OCI-M2 (cell line): ENCODE results near the gene ZNF501.
A peak's percentile ranks its signal among the peaks of the same experiment; 100 is the strongest.

Experiments used
- DNase-seq: peaks from one replicate; lab custom pipeline; 2025; ENCODE audit not compliant: unreplicated experiment; lab: John Stamatoyannopoulos, UW

The ZNF501 gene

DNA sequence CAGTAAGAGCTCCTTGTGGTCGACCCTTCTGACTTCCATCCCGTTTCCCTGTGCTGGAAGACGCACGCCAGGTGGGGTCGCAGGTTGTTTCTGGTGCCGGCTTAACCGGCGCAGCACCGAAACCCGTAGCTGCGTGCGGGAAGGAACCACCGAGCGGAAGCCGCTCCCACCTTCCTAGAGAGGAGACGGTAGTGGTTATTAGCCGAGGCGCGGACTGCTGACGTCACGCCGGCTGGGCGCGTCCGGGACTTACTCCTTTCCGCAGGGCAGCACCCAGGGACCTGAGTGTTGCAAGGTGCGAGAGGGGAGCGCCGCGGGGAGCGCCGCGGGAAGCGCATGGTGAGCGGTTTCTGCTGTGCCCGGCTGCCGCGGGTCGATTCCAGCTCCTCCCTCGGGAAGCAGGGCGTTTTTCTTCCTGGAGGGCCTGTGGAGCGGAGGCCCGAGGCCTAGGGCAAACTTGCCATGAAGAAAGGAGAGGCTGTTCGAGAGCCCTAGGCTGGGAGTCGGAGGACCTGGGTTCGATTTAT lies at the start of gene ZNF501:
Gene ZNF501 (plus strand): TSS at position 252 of the 527 bp plus-strand sequence. CDS start 4,787 bp downstream, outside the sequence.
- DNase-seq, result no peak

DNA sequence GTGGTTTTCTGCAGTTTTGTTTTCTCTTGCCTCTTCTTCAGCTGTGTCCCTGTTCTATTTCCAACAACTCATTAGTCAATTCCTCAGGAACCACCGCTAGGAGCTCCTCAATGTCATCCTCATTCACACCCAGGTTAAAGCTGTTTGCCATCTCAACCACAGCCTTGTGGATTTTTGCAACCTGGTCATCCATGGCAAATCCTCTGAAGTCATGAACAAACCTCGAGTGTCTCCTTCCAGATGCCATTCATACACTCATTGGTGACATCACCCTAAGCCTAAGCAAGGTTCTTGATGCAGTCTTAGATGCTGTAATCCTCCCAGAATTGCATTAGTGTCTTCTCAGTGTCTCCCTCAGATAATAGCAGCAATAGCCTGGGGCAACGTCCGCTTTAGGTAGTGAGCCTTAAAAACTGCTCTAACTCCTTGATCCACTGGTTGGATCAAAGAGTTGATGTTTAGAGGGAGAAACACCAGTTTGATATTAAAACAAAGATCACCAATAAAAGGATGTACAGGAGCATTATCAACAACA lies 48.4 kb upstream of the ZNF501 start:
- no peak for DNase-seq

DNA sequence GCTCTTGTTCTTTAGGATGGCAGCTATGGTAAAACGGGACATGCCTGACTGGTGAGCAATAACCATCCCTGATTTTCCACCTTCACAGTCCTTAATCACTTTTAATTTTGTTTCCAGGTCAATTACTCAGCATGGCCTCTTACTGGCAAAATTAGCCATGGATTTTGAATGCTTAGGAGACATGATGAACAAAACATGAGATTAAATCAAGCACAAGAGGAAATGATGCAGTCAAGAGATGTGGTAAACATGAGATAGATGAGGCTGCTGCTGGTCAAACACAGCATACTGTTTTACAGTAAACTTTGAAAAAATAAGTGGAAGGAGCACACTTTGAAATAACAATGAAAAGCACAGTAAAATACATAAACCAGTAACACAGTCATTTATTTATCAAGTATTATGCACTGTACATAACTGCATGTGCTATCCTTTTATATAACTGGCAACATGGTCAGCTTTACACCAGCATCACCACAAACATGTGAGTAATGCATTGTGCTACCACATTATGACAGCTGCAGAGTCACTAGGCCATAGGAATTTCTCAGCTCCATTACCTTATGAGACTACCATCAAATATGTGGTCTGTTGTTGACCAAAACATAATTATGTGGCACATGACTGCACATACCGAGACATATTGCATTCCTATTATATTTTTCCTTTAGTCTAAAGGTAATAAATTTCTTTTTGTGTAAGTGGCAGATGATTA lies 47.1 kb upstream of the ZNF501 start:
- no peak for DNase-seq

DNA sequence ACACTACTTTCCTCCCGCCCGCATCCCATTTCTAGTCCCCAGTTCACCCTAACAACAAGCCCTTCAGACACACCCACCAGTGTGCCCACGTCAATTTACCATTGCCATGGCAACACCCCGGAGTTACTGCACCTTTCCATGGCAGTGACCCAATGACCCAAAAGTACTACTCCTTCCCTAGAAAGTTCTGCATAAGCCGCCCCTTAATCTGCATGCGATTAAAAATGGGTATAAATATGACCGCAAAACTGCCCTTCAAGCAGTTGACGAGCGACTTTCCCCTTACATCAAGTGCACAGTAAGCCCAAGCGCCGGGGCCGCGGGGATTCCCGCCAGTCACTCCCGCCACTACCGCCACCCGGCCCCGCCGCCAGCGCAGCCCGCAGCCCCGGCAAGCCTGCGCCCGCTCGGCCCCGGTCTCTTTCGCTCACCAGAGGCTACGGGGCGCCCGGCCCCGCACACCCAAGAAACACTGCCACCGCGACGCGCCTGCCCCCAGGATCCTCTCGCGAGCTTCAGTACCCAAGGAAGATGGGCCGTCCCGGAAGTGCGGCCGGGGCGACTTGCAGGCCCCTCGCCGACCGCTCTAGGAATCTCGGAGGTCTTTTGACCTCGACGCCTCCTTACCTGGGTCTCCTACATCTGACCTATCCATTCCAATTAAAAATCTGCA lies 44.2 kb upstream of the ZNF501 start:
- peak; percentile 31 for DNase-seq

DNA sequence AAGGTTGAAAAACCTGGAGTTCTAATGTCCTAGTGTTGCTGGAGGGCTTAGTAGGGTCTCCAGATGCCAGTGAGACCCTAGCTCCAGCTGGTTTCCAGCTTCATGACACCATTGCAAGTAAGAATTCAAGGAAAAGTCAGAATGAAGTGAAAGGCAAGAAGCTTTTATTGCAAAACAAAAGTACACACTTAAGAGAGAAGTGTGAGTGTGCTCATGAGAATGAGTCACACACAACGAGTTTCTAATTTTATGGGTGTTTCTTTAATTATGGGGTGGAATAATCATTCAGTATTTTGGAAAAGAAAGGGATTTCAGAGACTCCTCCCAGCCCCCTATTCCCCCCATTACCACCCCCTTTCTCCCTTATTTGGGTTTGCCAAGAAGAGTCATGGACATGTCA lies 41.5 kb upstream of the ZNF501 start:
- no peak for DNase-seq

DNA sequence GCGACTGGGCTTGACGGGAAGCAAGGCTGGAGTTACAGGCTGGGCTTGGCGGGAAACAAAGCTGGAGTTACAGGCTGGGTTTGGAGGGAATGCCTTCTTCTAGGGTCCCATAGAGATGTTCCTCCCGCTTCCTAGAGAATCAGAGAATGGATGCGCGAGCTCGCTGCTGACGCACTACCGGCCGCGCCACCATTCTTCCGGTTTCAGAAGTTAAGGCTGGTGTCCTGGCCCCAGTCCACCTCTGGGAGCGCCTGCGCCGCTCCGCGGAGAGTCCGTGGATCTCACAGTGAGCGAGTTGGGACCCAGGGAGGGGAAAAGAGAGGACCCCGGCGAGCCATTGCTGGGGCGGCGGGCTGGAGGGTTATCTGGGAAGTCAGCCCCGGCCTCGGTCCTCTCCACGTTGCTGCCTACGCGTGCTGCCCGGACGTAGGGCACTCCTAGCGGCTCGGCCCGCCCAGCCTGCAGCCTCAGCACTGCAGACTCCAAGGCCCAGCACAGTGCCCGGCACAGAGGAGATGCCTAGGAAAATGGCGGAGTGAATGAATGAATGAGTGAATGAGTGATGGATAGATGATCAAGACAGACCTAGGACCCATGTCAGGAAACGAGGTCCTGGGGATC lies 16.9 kb upstream of the ZNF501 start, which contains the start of gene ZNF502:
Gene ZNF502 (plus strand): TSS at position 206 of the 621 bp plus-strand sequence. CDS start 7,602 bp downstream, outside the sequence.
- DNase-seq, result no peak

DNA sequence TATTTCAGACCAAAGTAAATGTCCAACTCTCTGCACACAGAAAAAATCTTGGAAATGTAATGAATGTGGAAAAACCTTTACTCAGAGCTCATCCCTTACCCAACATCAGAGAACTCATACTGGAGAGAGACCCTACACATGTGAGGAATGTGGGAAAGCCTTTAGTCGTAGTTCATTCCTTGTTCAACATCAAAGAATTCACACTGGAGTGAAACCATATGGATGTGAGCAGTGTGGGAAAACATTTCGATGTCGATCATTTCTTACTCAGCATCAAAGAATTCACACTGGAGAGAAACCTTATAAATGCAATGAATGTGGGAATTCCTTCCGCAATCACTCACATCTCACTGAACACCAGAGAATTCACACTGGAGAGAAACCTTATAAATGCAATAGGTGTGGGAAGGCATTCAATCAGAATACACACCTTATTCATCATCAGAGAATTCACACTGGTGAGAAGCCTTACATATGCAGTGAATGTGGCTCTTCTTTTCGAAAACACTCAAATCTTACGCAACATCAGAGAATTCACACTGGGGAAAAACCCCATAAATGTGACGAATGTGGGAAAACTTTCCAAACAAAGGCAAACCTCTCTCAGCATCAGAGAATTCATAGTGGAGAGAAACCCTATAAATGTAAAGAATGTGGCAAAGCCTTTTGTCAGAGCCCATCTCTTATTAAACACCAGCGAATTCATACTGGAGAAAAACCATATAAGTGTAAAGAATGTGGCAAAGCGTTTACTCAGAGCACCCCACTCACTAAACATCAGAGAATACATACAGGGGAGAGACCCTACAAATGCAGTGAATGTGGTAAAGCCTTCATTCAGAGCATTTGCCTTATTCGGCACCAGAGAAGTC lies 8.0 kb upstream of the ZNF501 start:
- DNase-seq, result no peak

DNA sequence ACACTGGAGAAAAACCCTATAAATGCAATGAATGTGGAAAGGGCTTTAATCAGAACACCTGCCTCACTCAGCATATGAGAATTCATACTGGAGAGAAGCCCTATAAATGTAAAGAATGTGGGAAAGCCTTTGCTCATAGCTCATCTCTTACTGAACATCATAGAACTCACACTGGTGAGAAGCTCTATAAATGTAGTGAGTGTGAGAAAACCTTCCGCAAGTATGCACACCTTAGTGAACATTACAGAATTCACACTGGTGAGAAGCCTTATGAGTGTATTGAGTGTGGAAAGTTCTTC lies 7.4 kb upstream of the ZNF501 start:
- DNase-seq, result no peak

DNA sequence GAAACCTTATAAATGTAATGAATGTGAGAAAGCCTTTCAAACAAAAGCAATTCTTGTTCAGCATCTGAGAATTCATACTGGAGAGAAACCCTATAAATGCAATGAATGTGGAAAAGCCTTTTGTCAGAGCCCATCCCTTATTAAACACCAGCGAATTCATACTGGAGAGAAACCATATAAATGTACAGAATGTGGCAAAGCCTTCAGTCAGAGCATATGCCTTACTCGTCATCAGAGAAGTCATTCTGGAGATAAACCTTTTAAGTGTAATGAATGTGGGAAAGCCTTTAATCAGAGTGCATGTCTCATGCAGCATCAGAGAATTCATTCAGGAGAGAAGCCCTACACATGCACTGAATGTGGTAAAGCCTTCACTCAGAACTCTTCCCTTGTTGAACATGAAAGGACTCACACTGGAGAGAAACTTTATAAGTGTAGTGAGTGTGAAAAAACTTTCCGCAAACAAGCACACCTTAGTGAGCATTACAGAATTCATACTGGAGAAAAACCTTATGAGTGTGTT lies 5.3 kb downstream of the ZNF501 start:
- no peak for DNase-seq

DNA sequence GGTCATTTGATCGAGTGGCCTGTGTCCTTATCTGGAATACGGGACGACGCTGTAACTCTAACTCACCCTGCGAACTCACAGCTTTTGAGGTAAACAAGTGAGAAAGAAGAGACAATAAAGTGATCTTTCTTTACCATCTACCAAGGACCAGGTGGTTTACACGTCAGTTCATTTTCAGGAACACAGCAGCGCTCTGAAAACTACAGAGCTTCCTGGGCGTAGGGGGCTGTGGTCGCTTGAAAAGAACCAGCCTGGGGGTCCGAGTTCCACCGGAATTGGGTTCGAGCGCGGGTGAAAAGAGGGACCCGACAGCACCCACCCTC lies 31.6 kb downstream of the ZNF501 start:
- DNase-seq, result no peak

DNA sequence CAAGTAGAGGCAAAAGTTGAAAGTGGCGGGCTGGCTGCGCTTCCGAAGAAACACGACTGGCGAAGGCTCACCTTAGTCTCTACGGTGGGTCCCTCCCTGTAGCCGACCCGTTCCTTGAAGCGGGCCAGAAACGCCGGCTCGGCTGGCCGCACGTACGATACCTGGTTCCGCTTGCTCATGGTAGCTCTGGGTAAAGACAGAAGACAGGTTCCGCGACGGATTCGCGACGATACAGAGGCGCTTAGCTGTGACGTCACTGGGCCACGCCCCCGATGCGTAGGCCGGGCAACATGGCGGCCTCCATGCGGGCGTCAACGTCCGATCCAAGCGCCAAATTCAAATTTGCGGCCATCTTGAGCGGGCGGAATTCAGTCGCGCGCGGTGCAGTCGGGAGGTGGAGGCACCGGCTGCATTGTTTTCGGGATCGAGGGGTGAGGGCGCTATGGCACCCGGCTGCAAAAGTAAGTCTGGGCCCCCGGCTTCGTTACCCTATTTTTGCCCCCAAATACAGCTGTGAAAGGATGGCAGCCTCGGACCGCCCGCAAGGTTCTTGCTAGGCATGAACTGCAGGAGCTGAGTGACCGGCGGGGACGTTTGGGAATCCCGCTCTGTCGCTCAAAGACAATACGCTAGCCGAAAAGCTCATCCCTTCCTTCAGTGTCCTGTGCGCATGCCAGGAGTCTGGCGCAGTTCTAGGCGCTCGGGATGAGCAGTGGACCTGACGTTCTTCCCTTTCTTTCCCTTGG lies 32.2 kb downstream of the ZNF501 start, which contains the start of the genes KIAA1143 and KIF15:
Gene KIAA1143 (minus strand): TSS at position 196 of the 746 bp plus-strand sequence. CDS start 17 bp downstream, at position 179.
Gene KIF15 (plus strand): TSS at position 371 of the 746 bp plus-strand sequence. CDS start 72 bp downstream, at position 443.
- DNase-seq, result peak; percentile 21

DNA sequence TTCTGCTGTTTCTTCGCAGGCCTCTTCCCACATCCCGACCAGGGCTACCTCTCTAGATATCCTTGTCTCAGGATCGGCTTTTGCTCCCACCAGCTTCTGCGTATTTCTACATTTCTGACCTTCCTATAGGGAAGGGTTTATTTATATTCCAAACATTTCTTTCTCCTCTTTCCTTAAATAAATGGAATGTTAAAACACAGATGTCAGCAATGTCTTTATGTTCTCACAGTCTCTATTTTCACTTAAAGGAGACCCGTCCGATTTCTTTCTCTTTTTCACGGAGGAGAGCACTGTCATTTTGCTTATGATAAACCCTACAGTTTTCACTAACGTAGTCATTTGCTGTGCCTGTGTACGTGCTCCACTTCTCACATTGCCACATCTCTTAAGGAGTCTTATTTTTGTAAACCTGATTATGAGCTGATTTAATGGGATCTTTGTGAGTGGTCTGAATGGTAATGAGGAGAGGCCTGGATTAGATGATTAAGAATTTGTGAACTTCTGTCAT lies 32.8 kb downstream of the ZNF501 start:
- no peak for DNase-seq

DNA sequence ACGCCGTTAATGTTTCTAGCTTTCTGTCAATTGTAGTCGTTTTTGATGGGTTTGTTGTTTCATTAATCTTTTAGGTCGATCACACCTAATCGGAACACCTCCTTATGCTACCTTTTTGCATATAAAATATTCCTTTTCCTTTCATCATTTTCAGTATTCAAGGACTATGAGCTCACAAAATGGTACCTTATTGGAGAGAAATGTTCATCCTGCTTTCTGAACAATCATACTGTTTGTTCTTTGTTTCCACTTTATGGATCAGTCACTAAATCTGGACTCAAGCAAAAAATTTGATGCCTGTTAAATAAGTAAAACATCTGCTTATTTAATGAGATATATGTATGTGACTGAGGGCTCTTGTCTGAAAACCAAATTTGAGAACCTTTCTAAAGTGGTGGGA lies 33.3 kb downstream of the ZNF501 start:
- DNase-seq, result no peak

DNA sequence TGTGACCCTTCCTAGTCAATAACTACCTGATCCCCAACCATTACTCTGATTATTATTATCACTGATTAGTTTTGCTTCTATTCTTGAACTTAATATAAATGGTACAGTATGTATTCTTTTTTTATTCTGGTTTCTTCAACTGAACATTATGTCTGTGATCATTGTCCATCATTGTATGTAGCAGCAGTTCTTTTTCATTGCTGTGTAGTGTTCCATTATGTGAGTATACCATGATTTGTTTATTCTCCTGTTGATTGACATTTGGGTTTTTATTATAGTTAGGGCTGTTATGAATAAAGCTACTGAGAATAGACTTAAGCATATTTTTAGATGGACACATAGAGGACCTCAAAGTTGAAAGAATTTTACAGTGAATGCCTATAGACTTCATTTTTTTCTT lies 34.8 kb downstream of the ZNF501 start:
- no peak for DNase-seq

DNA sequence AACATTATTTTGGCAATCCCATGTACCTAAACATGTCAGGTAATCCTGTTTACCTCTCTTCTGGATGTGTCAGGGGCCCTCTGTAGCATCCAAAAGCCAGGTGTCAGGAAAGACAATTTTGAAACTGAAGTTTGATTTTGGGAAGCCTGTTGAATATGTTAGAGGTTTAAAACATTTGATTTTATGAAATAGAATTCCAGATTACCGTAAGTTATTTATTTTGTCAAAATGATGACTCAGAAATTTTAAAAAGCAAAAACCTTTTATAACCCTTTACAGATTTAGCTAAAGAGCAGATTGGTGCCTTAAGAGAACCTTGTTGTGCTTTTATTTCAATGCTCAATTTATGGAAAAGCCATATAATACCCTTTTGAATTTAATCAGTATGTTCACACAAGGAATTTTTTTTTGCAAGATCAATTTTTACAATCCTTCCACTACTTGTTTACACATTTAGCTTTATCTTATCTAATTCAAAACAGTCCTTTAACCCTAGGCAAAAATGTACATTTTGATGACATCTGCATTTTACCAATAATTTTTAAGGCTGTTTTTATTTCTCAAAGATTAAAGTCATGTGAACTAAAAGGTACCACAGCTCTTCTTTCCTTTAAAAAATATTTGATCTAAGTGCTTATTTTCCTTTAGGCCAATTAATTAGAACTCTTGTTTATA lies 42.1 kb downstream of the ZNF501 start:
- DNase-seq, result no peak

DNA sequence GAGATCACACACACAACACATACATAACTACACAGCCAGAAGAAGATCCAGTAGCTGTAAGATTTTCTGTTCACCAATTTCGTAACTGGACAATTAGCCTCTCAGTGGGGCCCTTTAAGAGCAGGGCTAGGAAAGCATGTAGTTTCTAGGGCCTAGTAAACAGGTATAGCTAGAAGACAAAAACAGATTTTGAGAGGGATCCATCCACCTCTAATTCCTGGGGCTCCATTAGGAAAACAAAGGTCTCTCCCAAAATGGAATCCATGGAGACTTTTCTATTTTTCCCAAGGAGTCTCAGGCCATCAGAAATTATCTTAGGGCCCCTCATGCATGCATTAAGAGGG lies 42.6 kb downstream of the ZNF501 start:
- DNase-seq, result no peak

DNA sequence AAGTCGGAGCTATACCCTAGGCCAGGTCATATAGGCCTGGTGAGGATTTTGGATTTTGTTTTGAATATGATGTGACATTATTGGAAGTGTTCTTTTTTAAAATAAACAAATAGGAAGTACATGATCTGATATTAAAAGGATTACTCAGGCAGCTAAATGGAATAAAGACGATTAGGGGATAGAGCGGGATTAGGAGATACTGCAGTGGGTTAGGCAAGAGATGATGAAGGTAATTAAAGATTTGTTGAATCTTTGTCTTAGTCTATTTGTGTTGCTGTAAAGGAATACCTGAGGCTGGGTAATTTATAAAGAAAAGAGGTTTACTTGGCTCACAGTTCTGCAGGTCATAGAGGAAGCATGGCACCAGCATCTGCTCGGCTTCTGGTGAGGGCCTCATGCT lies 53.5 kb downstream of the ZNF501 start:
- DNase-seq, result no peak
